SK-N-SH treated with all-trans-retinoic acid at 6 μM for 48 hours (cell line): Measurements from ENCODE around the gene DLG2.

ENCODE experiments used
- ATAC-seq: fragments of 200-7000 bp; cut with Tn5 transposase; 3 replicates; pipeline ENCODE4 v1.9.1; 2020; ENCODE audit warnings: mild to moderate bottlenecking, moderate library complexity
- CSDC2 ChIP-seq: fragments of 250-450 bp; sonication (Bioruptor Pico); IDR thresholded peaks from 2 replicates; pipeline ENCODE4 v1.5.0; 2020; ENCODE audit warnings: mild to moderate bottlenecking, moderate library complexity
- CSRNP3 ChIP-seq: fragments of 250-450 bp; sonication (Bioruptor Pico); IDR thresholded peaks from 2 replicates; pipeline ENCODE4 v1.5.1; 2021; ENCODE audit warnings: mild to moderate bottlenecking, moderate library complexity
- ESRRG ChIP-seq: fragments of 250-450 bp; sonication (Bioruptor Pico); IDR thresholded peaks from 2 replicates; pipeline ENCODE4 v1.6.1; 2021; ENCODE audit warnings: mild to moderate bottlenecking
- ISL1 ChIP-seq: fragments of 250-450 bp; sonication (Bioruptor Pico); IDR thresholded peaks from 2 replicates; pipeline ENCODE4 v2.1.2; 2022; ENCODE audit warnings: mild to moderate bottlenecking, moderate library complexity
- OSR1 ChIP-seq: fragments of 250-450 bp; sonication (Bioruptor Pico); IDR thresholded peaks from 2 replicates; pipeline ENCODE4 v1.8.0; 2022; ENCODE audit warnings: moderate library complexity, mild to moderate bottlenecking, inconsistent platforms
- PATZ1 ChIP-seq: fragments of 250-450 bp; sonication (Bioruptor Pico); IDR thresholded peaks from 2 replicates; pipeline ENCODE4 v1.8.0; 2020; ENCODE audit warnings: mild to moderate bottlenecking, moderate library complexity, borderline replicate concordance
- PPARA ChIP-seq: fragments of 250-450 bp; sonication (Bioruptor Pico); IDR thresholded peaks from 2 replicates; pipeline ENCODE4 v1.5.0; 2020; ENCODE audit warnings: mild to moderate bottlenecking, borderline replicate concordance
- RARB ChIP-seq: fragments of 250-450 bp; sonication (Bioruptor Pico); IDR thresholded peaks from 2 replicates; pipeline ENCODE4 v1.8.0; 2021; ENCODE audit warnings: mild to moderate bottlenecking, moderate library complexity
- TCF4 ChIP-seq: fragments of 250-450 bp; sonication (Bioruptor Pico); IDR thresholded peaks from 2 replicates; pipeline ENCODE4 v1.8.0; 2021; ENCODE audit warnings: mild to moderate bottlenecking, moderate library complexity, borderline replicate concordance
- ZC3H10 ChIP-seq: fragments of 250-450 bp; sonication (Bioruptor Pico); IDR thresholded peaks from 2 replicates; pipeline ENCODE4 v1.5.1; 2021; ENCODE audit warnings: mild to moderate bottlenecking, moderate library complexity
- ZFP3 ChIP-seq: fragments of 250-450 bp; sonication (Bioruptor Pico); IDR thresholded peaks from 2 replicates; pipeline ENCODE4 v1.5.0; 2020; ENCODE audit warnings: mild to moderate bottlenecking, moderate library complexity
- ZFP30 ChIP-seq: fragments of 450-650 bp; formaldehyde crosslinking; IDR thresholded peaks from 2 replicates; pipeline ENCODE4 v1.5.0; 2022; ENCODE audit warnings: mild to moderate bottlenecking, moderate library complexity
- ZNF565 ChIP-seq: fragments of 450-650 bp; formaldehyde crosslinking; conservative IDR thresholded peaks from 2 replicates; pipeline ENCODE4 v1.5.0; 2020; ENCODE audit warnings: low read depth, mild to moderate bottlenecking, moderate library complexity
- ZNF70 ChIP-seq: fragments of 450-650 bp; formaldehyde crosslinking; IDR thresholded peaks from 2 replicates; pipeline ENCODE4 v1.5.0; 2020; ENCODE audit warnings: mild to moderate bottlenecking, moderate library complexity
- ZNF8 ChIP-seq: fragments of 450-650 bp; formaldehyde crosslinking; IDR thresholded peaks from 2 replicates; pipeline ENCODE4 v1.5.0; 2020; ENCODE audit warnings: mild to moderate bottlenecking, moderate library complexity
- TF ChIP-seq, protein P1 (sequence below): fragments of 250-450 bp; sonication (Bioruptor Pico); IDR thresholded peaks from 2 replicates; pipeline ENCODE4 v1.8.0; 2021; ENCODE audit warnings: low read depth, mild to moderate bottlenecking, moderate library complexity, borderline replicate concordance
- TF ChIP-seq, protein P2 (sequence below): fragments of 250-450 bp; sonication (Bioruptor Pico); IDR thresholded peaks from 2 replicates; pipeline ENCODE4 v1.5.0; 2020; ENCODE audit warnings: mild to moderate bottlenecking, moderate library complexity

The DLG2 gene

GRCh38 chr11:84345597-84345996 lies 1281.5 kb downstream of the DLG2 start (continued):
- TF ChIP-seq, protein P1, sequence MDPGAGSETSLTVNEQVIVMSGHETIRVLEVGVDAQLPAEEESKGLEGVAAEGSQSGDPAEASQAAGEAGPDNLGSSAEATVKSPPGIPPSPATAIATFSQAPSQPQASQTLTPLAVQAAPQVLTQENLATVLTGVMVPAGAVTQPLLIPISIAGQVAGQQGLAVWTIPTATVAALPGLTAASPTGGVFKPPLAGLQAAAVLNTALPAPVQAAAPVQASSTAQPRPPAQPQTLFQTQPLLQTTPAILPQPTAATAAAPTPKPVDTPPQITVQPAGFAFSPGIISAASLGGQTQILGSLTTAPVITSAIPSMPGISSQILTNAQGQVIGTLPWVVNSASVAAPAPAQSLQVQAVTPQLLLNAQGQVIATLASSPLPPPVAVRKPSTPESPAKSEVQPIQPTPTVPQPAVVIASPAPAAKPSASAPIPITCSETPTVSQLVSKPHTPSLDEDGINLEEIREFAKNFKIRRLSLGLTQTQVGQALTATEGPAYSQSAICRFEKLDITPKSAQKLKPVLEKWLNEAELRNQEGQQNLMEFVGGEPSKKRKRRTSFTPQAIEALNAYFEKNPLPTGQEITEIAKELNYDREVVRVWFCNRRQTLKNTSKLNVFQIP (CRISPR knock-in tag), result no peak
- TF ChIP-seq ZNF565, result no peak
- no peak for TF ChIP-seq CSDC2 (CRISPR knock-in tag)
- TF ChIP-seq OSR1 (CRISPR knock-in tag), result no peak
- TF ChIP-seq ZC3H10 (CRISPR knock-in tag), result no peak
- TF ChIP-seq, all 23 proteins: peak for 0

GRCh38 chr11:84345027-84345426 lies 1282.1 kb downstream of the DLG2 start:
- TF ChIP-seq RARB (CRISPR knock-in tag) (no peak), OSR1 (CRISPR knock-in tag) (no peak), ZFP3 (CRISPR knock-in tag) (no peak), ZNF70 (CRISPR knock-in tag) (no peak), TCF4 (CRISPR knock-in tag) (no peak), CSRNP3 (CRISPR knock-in tag) (no peak)
- TF ChIP-seq, protein P2, sequence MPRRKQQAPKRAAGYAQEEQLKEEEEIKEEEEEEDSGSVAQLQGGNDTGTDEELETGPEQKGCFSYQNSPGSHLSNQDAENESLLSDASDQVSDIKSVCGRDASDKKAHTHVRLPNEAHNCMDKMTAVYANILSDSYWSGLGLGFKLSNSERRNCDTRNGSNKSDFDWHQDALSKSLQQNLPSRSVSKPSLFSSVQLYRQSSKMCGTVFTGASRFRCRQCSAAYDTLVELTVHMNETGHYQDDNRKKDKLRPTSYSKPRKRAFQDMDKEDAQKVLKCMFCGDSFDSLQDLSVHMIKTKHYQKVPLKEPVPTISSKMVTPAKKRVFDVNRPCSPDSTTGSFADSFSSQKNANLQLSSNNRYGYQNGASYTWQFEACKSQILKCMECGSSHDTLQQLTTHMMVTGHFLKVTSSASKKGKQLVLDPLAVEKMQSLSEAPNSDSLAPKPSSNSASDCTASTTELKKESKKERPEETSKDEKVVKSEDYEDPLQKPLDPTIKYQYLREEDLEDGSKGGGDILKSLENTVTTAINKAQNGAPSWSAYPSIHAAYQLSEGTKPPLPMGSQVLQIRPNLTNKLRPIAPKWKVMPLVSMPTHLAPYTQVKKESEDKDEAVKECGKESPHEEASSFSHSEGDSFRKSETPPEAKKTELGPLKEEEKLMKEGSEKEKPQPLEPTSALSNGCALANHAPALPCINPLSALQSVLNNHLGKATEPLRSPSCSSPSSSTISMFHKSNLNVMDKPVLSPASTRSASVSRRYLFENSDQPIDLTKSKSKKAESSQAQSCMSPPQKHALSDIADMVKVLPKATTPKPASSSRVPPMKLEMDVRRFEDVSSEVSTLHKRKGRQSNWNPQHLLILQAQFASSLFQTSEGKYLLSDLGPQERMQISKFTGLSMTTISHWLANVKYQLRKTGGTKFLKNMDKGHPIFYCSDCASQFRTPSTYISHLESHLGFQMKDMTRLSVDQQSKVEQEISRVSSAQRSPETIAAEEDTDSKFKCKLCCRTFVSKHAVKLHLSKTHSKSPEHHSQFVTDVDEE (CRISPR knock-in tag), result no peak
- no peak for ATAC-seq

GRCh38 chr11:84339796-84340195 lies 1287.3 kb downstream of the DLG2 start:
- ATAC-seq, result no peak
- TF ChIP-seq, protein P1 (CRISPR knock-in tag), result no peak
- TF ChIP-seq ZNF70 (CRISPR knock-in tag), result no peak
- TF ChIP-seq ZFP30 (CRISPR knock-in tag), result no peak
- TF ChIP-seq ZFP3 (CRISPR knock-in tag), result no peak
- TF ChIP-seq ZC3H10 (CRISPR knock-in tag), result no peak
- no peak for TF ChIP-seq TCF4 (CRISPR knock-in tag)
- TF ChIP-seq PATZ1, result no peak
- TF ChIP-seq CSRNP3 (CRISPR knock-in tag), result no peak
- no peak for TF ChIP-seq ESRRG
- no peak for TF ChIP-seq PPARA (CRISPR knock-in tag)
- no peak for TF ChIP-seq ZNF565
- TF ChIP-seq ZNF8 (CRISPR knock-in tag), result no peak

GRCh38 chr11:84333221-84333620 lies 1293.9 kb downstream of the DLG2 start:
- ATAC-seq, result no peak

More at GRCh38 chr11:84333221-84333620, 1293.9 kb downstream of the DLG2 start:
- TF ChIP-seq ESRRG (no peak), RARB (CRISPR knock-in tag) (no peak), ISL1 (no peak), ZFP3 (CRISPR knock-in tag) (no peak), PPARA (CRISPR knock-in tag) (no peak), CSRNP3 (CRISPR knock-in tag) (no peak)
- TF ChIP-seq, protein P1 (CRISPR knock-in tag), result no peak
- TF ChIP-seq, protein P2 (CRISPR knock-in tag), result no peak
